22Rv1 (cell line): Measurements from ENCODE around the gene NPY4R2.
"Not testable (repeated sequence)": the region's sequence is repeated elsewhere in the genome, so short reads cannot be mapped to it uniquely, and the experiment has no call there.

Experiments used
- H3K27ac ChIP-seq: fragments of 450-650 bp; 2 replicates; pipeline ENCODE4 v1.5.1; 2017

The NPY4R2 gene

GRCh38 chr10:47918475-47918874, at the start of gene NPY4R2:
TSS of gene NPY4R2 (plus strand) at chr10:47918662. CDS start at chr10:47921988, 3,326 bp downstream.
- H3K27ac ChIP-seq: not testable (repeated sequence)

- H3K27ac ChIP-seq: not testable (repeated sequence)
Measured at GRCh38 chr10:47870887-47871286, 47.6 kb upstream of the NPY4R2 start.

- H3K27ac ChIP-seq: not testable (repeated sequence)
Measured at GRCh38 chr10:47871485-47872180, 46.8 kb upstream of the NPY4R2 start.

GRCh38 chr10:47872236-47872635, 46.2 kb upstream of the NPY4R2 start:
- H3K27ac ChIP-seq: not testable (repeated sequence)

GRCh38 chr10:47884239-47884638, 34.2 kb upstream of the NPY4R2 start:
- not testable (repeated sequence) for H3K27ac ChIP-seq

- H3K27ac ChIP-seq: not testable (repeated sequence)
Measured at GRCh38 chr10:47884934-47885333, 33.5 kb upstream of the NPY4R2 start.

- not testable (repeated sequence) for H3K27ac ChIP-seq
Measured at GRCh38 chr10:47886356-47886755, 32.1 kb upstream of the NPY4R2 start.

- H3K27ac ChIP-seq: not testable (repeated sequence)
Measured at GRCh38 chr10:47886827-47887226, 31.6 kb upstream of the NPY4R2 start.

- H3K27ac ChIP-seq: not testable (repeated sequence)
Measured at GRCh38 chr10:47890737-47891136, 27.7 kb upstream of the NPY4R2 start.

- not testable (repeated sequence) for H3K27ac ChIP-seq
Measured at GRCh38 chr10:47892494-47893261, 25.8 kb upstream of the NPY4R2 start.

GRCh38 chr10:47894571-47894970, 23.9 kb upstream of the NPY4R2 start:
- not testable (repeated sequence) for H3K27ac ChIP-seq

- not testable (repeated sequence) for H3K27ac ChIP-seq
Measured at GRCh38 chr10:47897813-47898212, 20.6 kb upstream of the NPY4R2 start.

- not testable (repeated sequence) for H3K27ac ChIP-seq
Measured at GRCh38 chr10:47909333-47909732, 9.1 kb upstream of the NPY4R2 start.

- H3K27ac ChIP-seq: not testable (repeated sequence)
Measured at GRCh38 chr10:47910486-47910885, 8.0 kb upstream of the NPY4R2 start.

- not testable (repeated sequence) for H3K27ac ChIP-seq
Measured at GRCh38 chr10:47914052-47914451, 4.4 kb upstream of the NPY4R2 start.

GRCh38 chr10:47915849-47916548, 2.5 kb upstream of the NPY4R2 start:
- not testable (repeated sequence) for H3K27ac ChIP-seq

- not testable (repeated sequence) for H3K27ac ChIP-seq
Measured at GRCh38 chr10:47920610-47921009, 2.1 kb downstream of the NPY4R2 start.

GRCh38 chr10:47922503-47922902, 4.0 kb downstream of the NPY4R2 start:
- not testable (repeated sequence) for H3K27ac ChIP-seq

GRCh38 chr10:47924628-47925027, 6.2 kb downstream of the NPY4R2 start:
- not testable (repeated sequence) for H3K27ac ChIP-seq

GRCh38 chr10:47927147-47927916, 8.9 kb downstream of the NPY4R2 start:
- H3K27ac ChIP-seq: not testable (repeated sequence)

- not testable (repeated sequence) for H3K27ac ChIP-seq
Measured at GRCh38 chr10:47928225-47928624, 9.8 kb downstream of the NPY4R2 start.

- H3K27ac ChIP-seq: not testable (repeated sequence)
Measured at GRCh38 chr10:47932824-47933223, 14.4 kb downstream of the NPY4R2 start.
